ENCODE measurements around the gene FATE1. TPM values are rescaled to one million over a fixed set of nuclear protein-coding genes. Genes with fewer than 3 reads are reported as not detected.

The FATE1 gene
- total and polyA plus RNA-seq, 4 donors, result not detected

DNA sequence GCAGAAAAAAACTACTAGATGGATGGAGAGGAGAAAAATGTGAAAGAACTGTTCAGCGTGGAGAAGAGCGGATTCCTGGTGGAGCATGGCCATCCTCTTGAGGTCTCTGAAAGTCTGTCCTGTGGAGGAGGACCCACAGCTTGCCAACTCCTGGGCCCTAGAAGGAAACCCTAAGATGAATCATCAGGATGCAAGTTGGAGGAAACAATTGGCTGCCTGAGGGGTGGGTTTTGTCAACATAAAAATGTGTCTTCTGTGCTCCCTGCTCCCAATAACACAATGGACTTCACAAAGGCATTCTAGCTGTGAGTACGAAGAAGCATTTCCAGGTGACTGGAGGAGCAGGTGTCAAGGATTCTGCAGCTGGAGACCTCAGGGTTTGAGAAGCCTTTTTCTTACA lies 55.9 kb downstream of the FATE1 start:
- no peak for DNase-seq (ENCODE audit: low spot score)
- H3K9me3 ChIP-seq (ENCODE audit: control insufficient read depth in 4 of 4, low read length in 3 of 4), result no peaks in the 10 kb centered on the region
- 86% methylated on average over 3 of the region's 3 CpGs for WGBS
- H3K9ac ChIP-seq (ENCODE audit: low read depth in 1 of 2, low read length in 2 of 2), result no peak overlapping the region
- no peak overlapping the region for H3K27ac ChIP-seq (ENCODE audit: low read depth in 1 of 2, low read length in 2 of 2)
- no peaks in the 10 kb centered on the region for H3K27me3 ChIP-seq (ENCODE audit: control insufficient read depth in 4 of 4, insufficient read depth in 4 of 4, low read length in 3 of 4)
- no peaks in the 10 kb centered on the region for H3K4me1 ChIP-seq (ENCODE audit: control insufficient read depth in 4 of 4, insufficient read depth in 4 of 4, low read length in 3 of 4)
- no peak for TF ChIP-seq FOXA1 (IDR thresholded peaks at IDR 0.05)
- no peak for TF ChIP-seq NR2F2 (IDR thresholded peaks at IDR 0.05)
- TF ChIP-seq FOXA2 (IDR thresholded peaks at IDR 0.05), result no peak
- TF ChIP-seq, protein P1, sequence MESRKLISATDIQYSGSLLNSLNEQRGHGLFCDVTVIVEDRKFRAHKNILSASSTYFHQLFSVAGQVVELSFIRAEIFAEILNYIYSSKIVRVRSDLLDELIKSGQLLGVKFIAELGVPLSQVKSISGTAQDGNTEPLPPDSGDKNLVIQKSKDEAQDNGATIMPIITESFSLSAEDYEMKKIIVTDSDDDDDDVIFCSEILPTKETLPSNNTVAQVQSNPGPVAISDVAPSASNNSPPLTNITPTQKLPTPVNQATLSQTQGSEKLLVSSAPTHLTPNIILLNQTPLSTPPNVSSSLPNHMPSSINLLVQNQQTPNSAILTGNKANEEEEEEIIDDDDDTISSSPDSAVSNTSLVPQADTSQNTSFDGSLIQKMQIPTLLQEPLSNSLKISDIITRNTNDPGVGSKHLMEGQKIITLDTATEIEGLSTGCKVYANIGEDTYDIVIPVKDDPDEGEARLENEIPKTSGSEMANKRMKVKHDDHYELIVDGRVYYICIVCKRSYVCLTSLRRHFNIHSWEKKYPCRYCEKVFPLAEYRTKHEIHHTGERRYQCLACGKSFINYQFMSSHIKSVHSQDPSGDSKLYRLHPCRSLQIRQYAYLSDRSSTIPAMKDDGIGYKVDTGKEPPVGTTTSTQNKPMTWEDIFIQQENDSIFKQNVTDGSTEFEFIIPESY (IDR thresholded peaks at IDR 0.05), result no peak
- no peak for TF ChIP-seq HNF4A (conservative IDR thresholded peaks at IDR 0.05)
- TF ChIP-seq, protein P2, sequence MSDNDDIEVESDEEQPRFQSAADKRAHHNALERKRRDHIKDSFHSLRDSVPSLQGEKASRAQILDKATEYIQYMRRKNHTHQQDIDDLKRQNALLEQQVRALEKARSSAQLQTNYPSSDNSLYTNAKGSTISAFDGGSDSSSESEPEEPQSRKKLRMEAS (IDR thresholded peaks at IDR 0.05), result no peak
- no peak overlapping the region for H3K4me3 ChIP-seq (ENCODE audit: low read depth in 1 of 3, low read length in 3 of 3)
- no peaks in the 10 kb centered on the region for H3K36me3 ChIP-seq (ENCODE audit: control insufficient read depth in 4 of 4, insufficient read depth in 3 of 4, low read depth in 1 of 4, low read length in 3 of 4)

Other genes starting within 250 kb of the FATE1 start
- gene PASD1, start 152.4 kb upstream of the FATE1 start, total RNA-seq, result not detected
- gene PASD1, start 152.4 kb upstream of the FATE1 start, polyA plus RNA-seq, result not detected
- under 1 TPM; under 0.01 to 0.05 TPM for gene PRRG3, start 20.6 kb upstream of the FATE1 start, total RNA-seq
- under 1 TPM in 1 of 2 donors, not detected in 1; 0.01 TPM for gene PRRG3, start 20.6 kb upstream of the FATE1 start, polyA plus RNA-seq
- not detected for gene CNGA2, start 18.7 kb downstream of the FATE1 start, total RNA-seq
- gene CNGA2, start 18.7 kb downstream of the FATE1 start, polyA plus RNA-seq, result not detected
- gene MAGEA4, start 196.9 kb downstream of the FATE1 start, total RNA-seq, result not detected
- not detected for gene MAGEA4, start 196.9 kb downstream of the FATE1 start, polyA plus RNA-seq

All from liver (tissue), 9 donors.